ENCODE data around the gene TYK2. TPM values are rescaled to one million over a fixed set of nuclear protein-coding genes. Genes with fewer than 3 reads are reported as not detected.

Gene TYK2
- total and polyA plus RNA-seq, 2 of the 4 experiments (the other 2 are of a cell fraction): 40.9 to 97.9 TPM

DNA sequence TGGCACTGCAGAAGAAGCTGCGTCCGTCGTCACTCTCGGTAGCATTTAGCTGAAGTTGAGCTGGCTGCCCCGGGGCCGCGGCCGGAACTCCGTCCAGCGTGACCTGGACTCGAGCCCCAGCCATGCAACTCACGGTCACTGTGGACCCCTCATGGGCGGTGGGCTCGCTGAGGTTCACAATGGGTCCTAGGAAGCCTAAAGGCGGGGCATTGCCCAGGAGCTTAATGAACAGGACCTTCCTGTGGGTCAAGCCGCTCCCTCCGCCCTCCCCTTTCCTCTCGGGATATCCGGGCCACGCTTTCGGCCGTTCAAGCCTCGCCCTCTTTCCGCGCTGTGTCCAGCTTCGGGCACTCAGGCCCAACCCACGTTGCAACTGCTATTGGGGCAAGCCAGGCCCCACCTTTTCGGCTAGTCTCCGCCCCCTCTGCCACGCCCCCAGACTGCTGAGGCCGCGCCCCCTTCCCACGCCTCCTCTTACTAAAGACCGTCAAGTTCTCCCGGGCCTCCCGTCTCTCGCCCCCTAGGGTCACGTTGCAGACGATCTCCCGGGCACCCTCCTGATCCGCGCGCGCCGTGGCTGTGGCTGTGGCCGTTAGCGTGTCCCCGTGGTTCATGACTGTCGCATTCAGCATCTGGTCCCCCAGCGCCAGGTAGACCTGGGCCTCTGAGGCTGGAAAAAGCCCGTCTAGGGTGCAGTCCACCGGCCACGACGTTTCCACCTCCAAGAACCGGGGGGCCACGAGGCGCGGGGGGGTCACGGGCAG lies 45.6 kb downstream of the TYK2 start:
- Histone ChIP-seq H3K9me3 (ENCODE audit: control insufficient read depth, insufficient read depth, low read length) (no peaks in the 10 kb centered on the region), H3K4ac (ENCODE audit: low read depth, low read length) (peak overlapping the region; percentile 73), H3K4me3 (ENCODE audit: insufficient read depth, low read depth, low read length) (peak overlapping the region; percentile 61), H3K27ac (ENCODE audit: insufficient read depth, low read length) (peak overlapping the region; percentile 70), H3K36me3 (ENCODE audit: control insufficient read depth, insufficient read depth, low read length) (peaks cover 6% of the 10 kb centered on the region), H2BK5ac (ENCODE audit: low read depth, low read length, poor library complexity, severe bottlenecking) (peak overlapping the region; percentile 55), H2AK9ac (replicated peaks; ENCODE audit: low read depth, low read length, poor library complexity) (peak overlapping the region; percentile 98), H3K9ac (ENCODE audit: low read depth, low read length) (peak overlapping the region; percentile 69), H3K9me1 (ENCODE audit: insufficient read depth, low read length) (no peaks in the 10 kb centered on the region; the same call in 1 of the 2 replicates), H3K23ac (ENCODE audit: low read depth, low read length) (peak overlapping the region; percentile 77), H2BK120ac (ENCODE audit: low read depth, low read length) (no peak overlapping the region; the same call in 1 of the 2 replicates), H3K56ac (ENCODE audit: extremely low read depth, insufficient read depth, low read length) (no peak overlapping the region), H4K20me1 (ENCODE audit: insufficient read depth, low read length) (peaks cover 26% of the 10 kb centered on the region), H3K4me2 (ENCODE audit: low read depth, low read length) (peak overlapping the region; percentile 93), H3K79me1 (ENCODE audit: low read depth in 1 of 2, low read length in 2 of 2) (peaks cover 11 to 32% of the 10 kb centered on the region in 2 experiments), H3K27me3 (ENCODE audit: control insufficient read depth, insufficient read depth, low read length) (no peaks in the 10 kb centered on the region), H3K14ac (replicated peaks; ENCODE audit: low read depth, low read length) (peak overlapping the region; percentile 74), H2AFZ (replicated peaks; ENCODE audit: low read length, poor library complexity) (peak overlapping the region; percentile 98), H4K91ac (ENCODE audit: insufficient read depth, low read depth, low read length) (peak overlapping the region; percentile 77), H3K18ac (ENCODE audit: low read depth, low read length) (no peak overlapping the region), H4K8ac (ENCODE audit: low read depth in 2 of 2, low read length in 2 of 2) (peak overlapping the region; percentile 86 to 87), H2BK20ac (ENCODE audit: low read depth, low read length) (no peak overlapping the region), H4K5ac (ENCODE audit: low read depth, low read length) (peak overlapping the region; percentile 66), H2BK15ac (ENCODE audit: low read depth, low read length) (no peak overlapping the region), H2AK5ac (ENCODE audit: low read depth, low read length) (peak overlapping the region; percentile 84), H3K4me1 (ENCODE audit: control insufficient read depth, insufficient read depth, low read length) (peaks cover 5% of the 10 kb centered on the region; the same call in 1 of the 2 replicates)
- intact Hi-C loops (cut with micrococcal nuclease) (loop anchor here (2.0 kb wide), 1 partner anchor 66 kb away; no protein-coding TSS in a partner anchor), dilution Hi-C loops (cut with HindIII; ENCODE audit: low sequenced_read_pairs, unreplicated experiment) (no loop called here), in situ Hi-C loops (cut with MboI; ENCODE audit: low sequenced_read_pairs) (no loop called here)
- WGBS, 2 experiments (ENCODE audit: extremely low coverage in 2 of 2, insufficient read length in 1 of 2): 0% methylated on average over 21 of the region's 59 CpGs; no CpG with 5 or more reads in 1 of the 2 experiments
- BruUV-seq (replicated peaks): no TSS peak
- CTCF ChIA-PET: interaction anchor here (0.6 kb wide), 1 partner anchor 25 kb away, joined by 5 read pairs; no protein-coding TSS in a partner anchor
- POLR2A ChIA-PET (ENCODE audit: unreplicated experiment): interaction anchor here (0.5 to 0.6 kb wide), 3 partner anchors 48 to 1843 kb away, joined by 3 to 9 read pairs (median 4); no protein-coding TSS in a partner anchor
- peak; percentile 82 for ATAC-seq (ENCODE audit: low read depth)
- DNase-seq: peak; percentile 93
- TF ChIP-seq MXI1 (IDR thresholded peaks at IDR 0.05; ENCODE audit: borderline replicate concordance, low read depth, low read length): peak; percentile 93
- TF ChIP-seq, protein P1, sequence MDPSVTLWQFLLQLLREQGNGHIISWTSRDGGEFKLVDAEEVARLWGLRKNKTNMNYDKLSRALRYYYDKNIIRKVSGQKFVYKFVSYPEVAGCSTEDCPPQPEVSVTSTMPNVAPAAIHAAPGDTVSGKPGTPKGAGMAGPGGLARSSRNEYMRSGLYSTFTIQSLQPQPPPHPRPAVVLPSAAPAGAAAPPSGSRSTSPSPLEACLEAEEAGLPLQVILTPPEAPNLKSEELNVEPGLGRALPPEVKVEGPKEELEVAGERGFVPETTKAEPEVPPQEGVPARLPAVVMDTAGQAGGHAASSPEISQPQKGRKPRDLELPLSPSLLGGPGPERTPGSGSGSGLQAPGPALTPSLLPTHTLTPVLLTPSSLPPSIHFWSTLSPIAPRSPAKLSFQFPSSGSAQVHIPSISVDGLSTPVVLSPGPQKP (IDR thresholded peaks at IDR 0.05; ENCODE audit: borderline replicate concordance, low read depth, low read length): no peak
- TF ChIP-seq POLR2A (IDR thresholded peaks at IDR 0.05; ENCODE audit: low read depth, low read length): 0 out of 2 replicates have a peak, but pooled peaks have one; percentile 42
- TF ChIP-seq CEBPB (IDR thresholded peaks at IDR 0.05; ENCODE audit: low read depth, low read length): peak; percentile 29; the same call in 1 of the 2 replicates

Measured in IMR-90 (cell line).